Measurements from ENCODE around the gene TRIOBP. TPM values are rescaled to one million over a fixed set of nuclear protein-coding genes. Genes with fewer than 3 reads are reported as not detected.
A peak's percentile ranks its signal among the peaks of the same experiment; 100 is the strongest.

The TRIOBP gene
- total and polyA plus RNA-seq, 2 of the 13 experiments (the other 11 are each of a cell fraction or from before 2014, with no cell fraction given) = 6.1 to 15.4 TPM

GRCh38 chr22:37804881-37805809, 108.3 kb downstream of the TRIOBP start (continued):
- no peak for TF ChIP-seq ZNF318 (CRISPR knock-in tag; IDR thresholded peaks at IDR 0.05)
- TF ChIP-seq THAP8 (CRISPR knock-in tag; IDR thresholded peaks at IDR 0.05; ENCODE audit: borderline replicate concordance) = no peak
- TF ChIP-seq ZNF235 (CRISPR knock-in tag; IDR thresholded peaks at IDR 0.05; ENCODE audit: borderline replicate concordance) = no peak
- TF ChIP-seq MTA1 (CRISPR knock-in tag; IDR thresholded peaks at IDR 0.05; ENCODE audit: borderline replicate concordance) = peak; percentile 59; the same call in 1 of the 2 replicates
- peak; percentile 77 for TF ChIP-seq TBX2 (CRISPR knock-in tag; IDR thresholded peaks at IDR 0.05; ENCODE audit: borderline replicate concordance)
- TF ChIP-seq HNRNPUL1 (IDR thresholded peaks at IDR 0.05; ENCODE audit: low read depth, low read length) = peak; percentile 50; the same call in 1 of the 2 replicates
- no peak for TF ChIP-seq CEBPZ (IDR thresholded peaks at IDR 0.05; ENCODE audit: low read length)
- TF ChIP-seq ZNF414 (CRISPR knock-in tag; IDR thresholded peaks at IDR 0.05) = no peak
- peak; percentile 59; the same call in 1 of the 2 replicates for TF ChIP-seq MEF2D (CRISPR knock-in tag; IDR thresholded peaks at IDR 0.05)
- TF ChIP-seq ZNF121 (CRISPR knock-in tag; IDR thresholded peaks at IDR 0.05) = peak; percentile 16; the same call in 1 of the 2 replicates
- no peak for TF ChIP-seq ZNF839 (CRISPR knock-in tag; IDR thresholded peaks at IDR 0.05; ENCODE audit: borderline replicate concordance)
